EL (cell line): Measurements from ENCODE around the gene SPATA17.
"Not testable (repeated sequence)": the region's sequence is repeated elsewhere in the genome, so short reads cannot be mapped to it uniquely, and the experiment has no call there.

Experiments used
- DNase-seq: peaks from one replicate; pipeline ENCODE4 v3.0.0-alpha.2; 2016

The SPATA17 gene

GRCh38 chr1:217630711-217631591 lies at the start of gene SPATA17, which contains the start of gene GPATCH2:
Gene SPATA17, plus strand, starts transcription at chr1:217631344. Its CDS starts 35 bp downstream, at chr1:217631379.
Gene GPATCH2, minus strand, starts transcription at chr1:217631090. Its CDS starts 119 bp downstream, at chr1:217630971.
- DNase-seq = peak; percentile 87

- not testable (repeated sequence) for DNase-seq
Measured at GRCh38 chr1:217584286-217584811, 46.8 kb upstream of the SPATA17 start.

- no peak for DNase-seq
Measured at GRCh38 chr1:217585577-217585976, 45.6 kb upstream of the SPATA17 start.

- peak; percentile 6 for DNase-seq
Measured at GRCh38 chr1:217586586-217586985, 44.6 kb upstream of the SPATA17 start.

GRCh38 chr1:217590598-217590997 lies 40.5 kb upstream of the SPATA17 start:
- no peak for DNase-seq

GRCh38 chr1:217599154-217599553 lies 32.0 kb upstream of the SPATA17 start:
- no peak for DNase-seq

- DNase-seq = no peak
Measured at GRCh38 chr1:217602380-217602779, 28.8 kb upstream of the SPATA17 start.

- no peak for DNase-seq
Measured at GRCh38 chr1:217605390-217605789, 25.8 kb upstream of the SPATA17 start.

GRCh38 chr1:217614200-217614712 lies 16.9 kb upstream of the SPATA17 start:
- peak; percentile 11 for DNase-seq

- no peak for DNase-seq
Measured at GRCh38 chr1:217617126-217617525, 14.0 kb upstream of the SPATA17 start.

- DNase-seq = no peak
Measured at GRCh38 chr1:217620814-217621213, 10.3 kb upstream of the SPATA17 start.

GRCh38 chr1:217622042-217622441 lies 9.1 kb upstream of the SPATA17 start:
- no peak for DNase-seq

GRCh38 chr1:217626321-217626720 lies 4.8 kb upstream of the SPATA17 start:
- DNase-seq = no peak

- DNase-seq = no peak
Measured at GRCh38 chr1:217627431-217627830, 3.7 kb upstream of the SPATA17 start.

GRCh38 chr1:217642455-217642854 lies 11.3 kb downstream of the SPATA17 start:
- no peak for DNase-seq

GRCh38 chr1:217647791-217648190 lies 16.6 kb downstream of the SPATA17 start:
- DNase-seq = no peak

GRCh38 chr1:217650674-217651073 lies 19.5 kb downstream of the SPATA17 start:
- DNase-seq = no peak

GRCh38 chr1:217660353-217661062 lies 29.4 kb downstream of the SPATA17 start:
- peak; percentile 86 for DNase-seq

GRCh38 chr1:217661407-217661806 lies 30.3 kb downstream of the SPATA17 start:
- DNase-seq = no peak

GRCh38 chr1:217668351-217668940 lies 37.3 kb downstream of the SPATA17 start:
- no peak for DNase-seq

GRCh38 chr1:217673387-217673786 lies 42.2 kb downstream of the SPATA17 start:
- DNase-seq = no peak

GRCh38 chr1:217674028-217674729 lies 43.0 kb downstream of the SPATA17 start:
- DNase-seq = no peak
